NK-92 (cell line): ENCODE measurements around the gene NFAM1.

ENCODE experiments used
- DNase-seq: peaks from one replicate; lab custom pipeline; 2025; ENCODE audit not compliant: unreplicated experiment; lab: John Stamatoyannopoulos, UW

NFAM1 gene

GRCh38 chr22:42363892-42364291 is 68.3 kb downstream of the NFAM1 start:
- no peak for DNase-seq

- DNase-seq, result no peak
These were observed 70.7 kb downstream of the NFAM1 start for GRCh38 chr22:42361523-42361922.

DNA sequence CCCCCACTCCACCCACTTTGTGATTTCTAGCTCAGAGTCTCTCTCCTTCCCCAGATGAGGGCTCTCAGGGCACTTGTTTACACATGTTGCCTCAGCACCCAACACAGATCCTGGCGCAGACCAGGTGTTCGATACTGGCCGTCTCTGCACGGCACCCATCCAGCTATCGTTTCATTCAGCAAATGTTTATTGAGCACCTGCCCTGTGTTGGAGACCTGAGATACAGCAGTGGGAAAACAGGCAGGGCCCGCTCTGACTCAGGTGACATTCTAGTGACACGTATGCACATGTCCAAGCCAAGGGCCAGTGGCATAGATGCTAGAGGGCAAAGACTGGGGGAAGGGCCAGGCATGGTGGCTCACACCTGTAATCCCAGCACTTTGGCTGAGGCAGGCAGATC is 71.9 kb downstream of the NFAM1 start:
- no peak for DNase-seq

- DNase-seq, result no peak
These were observed 73.3 kb downstream of the NFAM1 start for GRCh38 chr22:42358643-42359558.

DNA sequence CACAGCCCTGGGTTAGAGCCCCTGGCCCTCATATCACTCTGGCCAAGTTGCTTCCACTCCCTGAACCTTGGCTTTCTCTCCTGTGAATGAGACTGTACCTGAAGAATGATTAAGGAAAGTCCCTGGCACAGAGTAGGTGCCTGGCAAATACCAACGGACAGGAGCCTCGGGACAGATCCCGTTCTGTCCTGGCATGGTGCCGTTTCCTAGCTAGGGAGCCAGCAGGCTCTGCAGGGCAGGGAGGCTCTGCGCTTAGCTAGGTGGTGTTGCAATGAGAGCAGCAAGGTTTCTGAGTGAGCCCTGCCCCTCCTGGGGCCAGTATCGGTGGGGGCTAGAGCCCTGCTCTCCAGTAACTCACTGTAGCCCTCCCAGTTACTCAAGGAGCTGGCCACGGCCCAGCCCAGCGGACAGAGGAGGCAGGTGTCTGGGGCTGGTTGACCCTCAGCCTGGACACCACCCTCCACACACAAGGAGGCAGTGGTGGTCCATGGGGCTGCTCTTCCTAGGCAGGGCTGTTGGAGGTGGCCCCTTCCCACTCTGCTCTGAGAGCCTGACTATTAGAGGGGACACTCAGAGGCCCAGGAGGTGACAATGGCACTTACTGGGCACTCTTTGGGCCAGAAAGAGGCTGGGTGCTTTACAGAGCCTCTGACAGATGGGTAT is 74.4 kb downstream of the NFAM1 start:
- no peak for DNase-seq

- DNase-seq, result no peak
These were observed 75.0 kb downstream of the NFAM1 start for GRCh38 chr22:42357221-42357620.

DNA sequence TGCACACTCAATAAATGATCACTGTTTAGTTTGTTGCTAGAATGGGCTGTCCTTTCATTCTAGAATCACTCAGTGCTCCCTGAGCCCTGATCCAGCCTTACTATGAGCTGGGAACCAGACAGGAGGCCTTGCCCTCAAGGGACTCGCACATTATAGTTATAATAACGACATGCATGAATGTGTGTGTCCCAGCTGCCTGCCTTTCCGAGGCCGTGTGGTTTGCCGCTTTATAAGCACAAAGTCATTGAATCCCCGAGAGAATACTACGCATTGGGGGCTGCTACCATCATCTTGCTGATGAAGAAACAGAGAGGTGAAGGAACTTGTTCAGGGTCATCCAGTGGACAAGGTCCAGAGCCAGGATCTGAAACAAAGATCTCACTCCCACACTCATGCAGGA is 75.7 kb downstream of the NFAM1 start:
- no peak for DNase-seq

DNA sequence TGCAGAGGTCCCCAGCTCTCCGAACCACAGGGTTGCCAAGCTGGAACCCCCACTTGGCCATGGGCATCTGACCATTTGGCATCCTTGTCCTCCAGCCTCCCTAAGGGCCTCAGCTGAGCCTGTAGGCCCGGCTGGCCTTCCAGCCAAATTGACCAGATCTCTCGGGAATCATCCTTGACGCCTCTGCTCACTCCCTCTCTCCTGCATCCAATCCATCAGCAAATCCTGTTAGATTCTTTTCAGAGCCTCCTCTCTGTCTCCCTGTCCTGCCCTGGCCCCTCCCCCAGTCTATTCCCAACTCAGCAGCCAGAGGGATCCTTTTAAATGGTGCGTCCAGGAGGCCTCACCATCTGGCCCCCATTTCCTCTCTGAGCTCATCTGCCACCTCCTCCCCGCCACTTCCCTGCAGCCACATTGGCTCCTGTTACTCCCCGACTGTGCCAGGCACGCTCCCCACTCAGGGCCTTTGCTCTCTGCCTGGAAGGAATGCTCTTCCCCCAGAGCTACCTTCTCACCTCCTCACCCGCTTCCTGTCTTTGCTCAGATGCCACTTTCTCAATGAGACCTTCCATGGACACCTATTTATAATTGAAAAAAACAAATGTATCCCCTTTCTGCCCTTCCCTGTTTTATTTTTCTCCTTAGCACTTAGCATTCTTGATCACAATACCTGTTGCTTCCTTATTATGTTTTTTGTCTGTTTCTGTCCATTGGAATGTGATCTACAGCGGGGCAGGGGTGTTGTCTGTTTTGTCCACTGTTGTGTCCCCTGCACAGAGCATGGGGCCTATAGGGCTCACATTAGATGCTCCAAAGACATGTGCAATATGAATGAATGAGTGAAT is 78.1 kb downstream of the NFAM1 start:
- no peak for DNase-seq

DNA sequence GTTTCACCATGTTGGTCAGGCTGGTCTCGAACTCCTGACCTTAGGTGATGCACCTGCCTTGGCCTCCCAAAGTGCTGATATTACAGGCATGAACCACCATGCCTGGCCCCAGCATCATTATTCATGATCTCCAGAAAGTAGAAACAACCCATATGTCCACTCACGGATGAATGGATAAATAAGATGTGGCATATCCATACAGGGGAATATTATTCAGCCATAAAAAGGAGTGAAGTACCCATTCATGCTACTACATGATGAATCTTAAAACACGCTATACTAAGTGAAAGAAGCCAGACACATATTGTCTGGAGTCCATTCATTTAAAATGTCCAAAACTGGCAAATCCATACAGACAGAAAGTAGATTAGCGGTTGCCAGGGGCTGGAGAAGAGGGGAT is 81.8 kb downstream of the NFAM1 start:
- no peak for DNase-seq

- no peak for DNase-seq
These were observed 84.8 kb downstream of the NFAM1 start for GRCh38 chr22:42347281-42347824.

DNA sequence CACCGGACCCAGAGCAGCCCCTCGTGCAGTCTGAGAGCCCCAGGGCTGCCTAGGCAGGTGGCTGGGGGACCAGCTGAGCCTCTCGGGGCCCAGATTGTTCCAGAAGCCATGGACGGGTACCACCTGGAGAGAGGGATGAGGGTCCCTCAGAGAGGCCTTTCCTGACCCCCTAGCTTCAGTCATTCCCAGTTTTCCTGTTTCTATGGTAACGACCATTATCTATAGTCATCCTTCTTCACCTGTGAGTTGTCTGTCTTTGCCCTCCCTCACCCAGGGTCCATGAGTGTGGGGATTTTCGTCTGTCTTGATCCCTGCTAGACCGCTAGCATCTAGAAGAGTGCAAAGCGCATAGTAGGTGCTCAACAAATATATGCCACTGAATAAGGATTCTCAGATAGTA is 85.5 kb downstream of the NFAM1 start:
- no peak for DNase-seq

- no peak for DNase-seq
These were observed 86.7 kb downstream of the NFAM1 start for GRCh38 chr22:42345458-42345857.

DNA sequence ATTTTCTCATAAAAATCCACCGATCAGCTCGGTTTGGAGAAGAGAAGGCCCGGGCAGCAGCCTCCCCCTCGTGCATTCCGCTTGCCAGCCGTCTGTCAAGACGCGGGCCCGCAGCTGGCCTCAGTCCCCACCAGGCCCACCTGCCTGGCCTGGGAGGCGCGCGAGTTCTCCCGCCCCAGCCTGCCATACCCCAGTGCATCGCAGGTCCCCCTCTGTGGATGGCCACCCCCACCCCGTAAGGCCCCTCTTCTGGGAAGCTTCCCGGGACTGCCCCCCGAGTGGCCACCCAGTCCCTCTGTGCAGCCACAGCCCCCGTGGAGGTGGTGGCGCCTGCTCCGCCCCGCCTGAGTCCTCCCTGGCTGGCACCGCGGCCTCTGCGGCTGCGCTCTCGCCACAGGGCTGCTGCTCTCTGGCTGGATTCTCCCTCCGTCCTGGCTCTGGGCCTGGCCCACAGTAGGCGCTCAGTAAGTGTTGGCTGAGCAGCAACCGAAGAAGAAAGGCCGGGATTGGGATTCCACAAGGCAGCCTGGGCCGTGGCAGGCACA is 87.8 kb downstream of the NFAM1 start:
- DNase-seq, result no peak

GRCh38 chr22:42343531-42344081 is 88.6 kb downstream of the NFAM1 start:
- DNase-seq, result no peak

DNA sequence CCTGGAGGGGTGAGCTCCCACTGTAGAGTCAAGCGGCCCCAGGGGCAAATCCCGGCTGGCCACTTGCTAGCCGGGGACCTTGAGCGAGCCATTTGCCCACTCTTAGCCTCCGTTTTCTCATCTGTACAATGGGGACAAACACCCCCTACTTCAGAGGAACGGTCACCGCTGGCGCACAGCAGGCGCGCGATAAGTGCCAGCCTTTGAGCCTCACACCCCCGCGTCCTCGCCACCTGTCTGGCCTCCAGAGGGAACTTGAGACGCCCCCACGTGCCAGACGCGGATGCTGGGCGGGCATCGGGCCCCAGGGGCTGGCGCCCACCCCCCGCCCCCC is 89.1 kb downstream of the NFAM1 start:
- DNase-seq, result no peak

- no peak for DNase-seq
These were observed 89.6 kb downstream of the NFAM1 start for GRCh38 chr22:42342426-42343120.

DNA sequence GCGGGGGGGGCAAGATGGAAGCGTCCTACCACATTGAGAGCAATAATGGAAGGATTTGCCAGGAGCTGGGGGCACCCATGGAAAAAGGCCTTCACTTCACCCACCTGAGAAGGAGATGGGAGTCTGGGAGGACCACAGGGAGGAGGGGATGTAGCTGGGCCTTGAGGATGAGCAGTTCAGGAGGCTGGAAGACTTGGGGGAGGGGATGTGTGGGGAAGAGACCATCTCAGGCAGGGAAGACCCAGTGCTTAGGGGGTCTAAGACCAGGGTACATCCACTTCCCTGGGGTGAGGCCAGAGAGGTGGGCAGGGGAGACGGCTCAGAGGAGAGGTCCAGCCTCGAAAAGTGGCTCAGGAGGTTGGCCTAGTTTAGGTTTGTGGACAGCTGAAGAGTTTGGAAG is 90.4 kb downstream of the NFAM1 start:
- DNase-seq, result no peak

DNA sequence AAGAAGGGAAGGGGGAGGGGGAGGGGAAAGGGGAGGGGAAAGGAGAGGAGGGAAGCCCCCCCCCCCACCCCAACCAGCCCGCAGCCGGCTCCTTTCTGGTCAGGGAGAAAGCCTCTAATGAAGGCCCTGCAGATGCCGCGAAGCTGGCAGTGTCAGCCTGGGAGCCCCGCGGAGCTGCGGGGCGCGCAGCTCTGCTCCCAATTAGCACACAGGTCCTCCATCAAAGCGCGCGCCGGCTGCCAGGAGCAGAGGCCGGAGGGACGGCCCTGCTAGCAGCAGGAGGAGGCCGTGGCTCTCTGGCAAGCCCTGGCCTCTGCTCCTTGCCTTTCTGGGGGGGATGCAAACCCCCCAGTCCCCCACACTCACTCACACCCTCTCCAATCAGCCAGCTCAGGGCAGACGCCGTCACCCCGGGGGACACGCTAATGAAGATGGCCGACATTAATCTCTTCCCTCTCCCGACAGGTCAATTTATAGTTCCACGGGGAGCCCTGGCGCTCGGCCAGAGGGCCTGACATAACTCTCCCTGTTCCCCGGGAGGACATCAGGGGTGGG is 91.3 kb downstream of the NFAM1 start:
- DNase-seq, result no peak

- DNase-seq, result no peak
These were observed 92.1 kb downstream of the NFAM1 start for GRCh38 chr22:42340150-42340549.

- DNase-seq, result no peak
These were observed 93.7 kb downstream of the NFAM1 start for GRCh38 chr22:42338479-42338878.
